Testis (tissue), 2 donors: Measurements from ENCODE around the gene LILRB3.

Source experiments
- CTCF ChIP-seq, 3 experiments: fragments of 450-650 bp in 2 of 3; fragments of 200-600 bp in 1 of 3; sonication (generic) in 1 of 3; IDR thresholded peaks; one replicate each; pipeline ENCODE4 v1.5.1; 2016 to 2019; ENCODE audit warnings: antibody characterized with exemption in 3 of 3, mild to moderate bottlenecking in 2 of 3, moderate library complexity in 1 of 3
- POLR2A ChIP-seq: fragments of 450-650 bp; IDR thresholded peaks from one replicate; pipeline ENCODE4 v1.6.1; 2017; ENCODE audit warnings: antibody characterized with exemption, mild to moderate bottlenecking, moderate library complexity

GRCh38 chr19:54180691-54181091 is 42.1 kb downstream of the LILRB3 start:
- no peak for TF ChIP-seq CTCF (IDR thresholded peaks at IDR 0.05)
- TF ChIP-seq POLR2A: no peak
